ENCODE measurements around the gene IFNA13.

IFNA13 gene

GRCh38 chr9:21392270-21392669, 24.4 kb upstream of the IFNA13 start:
- Histone ChIP-seq H3K27me3 (replicated peaks; ENCODE audit: insufficient read depth, low read length) (no peaks in the 10 kb centered on the region), H3K4me3 (ENCODE audit: low read length) (no peak overlapping the region), H3K9me3 (replicated peaks; ENCODE audit: insufficient read depth, low read length) (no peaks in the 10 kb centered on the region), H3F3A (ENCODE audit: insufficient read depth, low read length) (no peaks in the 10 kb centered on the region), H3K9ac (ENCODE audit: low read length) (no peak overlapping the region), H2AFZ (ENCODE audit: low read length) (no peak overlapping the region), H4K20me1 (ENCODE audit: insufficient read depth, low read length) (no peaks in the 10 kb centered on the region), H3K4me1 (ENCODE audit: low read length) (no peaks in the 10 kb centered on the region), H3K79me2 (ENCODE audit: low read length) (no peaks in the 10 kb centered on the region), H3K9me2 (replicated peaks; ENCODE audit: insufficient read depth, low read length) (no peaks in the 10 kb centered on the region), H3K27ac (ENCODE audit: low read length) (no peak overlapping the region), H3K4me2 (ENCODE audit: low read depth, low read length) (no peak overlapping the region), H3K36me3 (replicated peaks; ENCODE audit: insufficient read depth, low read length) (no peaks in the 10 kb centered on the region)
- TF ChIP-seq CTCF (IDR thresholded peaks at IDR 0.05; ENCODE audit: low read length) (peak; percentile 13; the same call in 1 of the 2 replicates), EZH2phosphoT487 (IDR thresholded peaks at IDR 0.05; ENCODE audit: low read length) (no peak)
- no peak for DNase-seq

GRCh38 chr9:21385131-21385670, 17.3 kb upstream of the IFNA13 start, which contains the start of gene IFNA2:
TSS of gene IFNA2 (minus strand) at chr9:21385398. CDS start at chr9:21385329, 69 bp downstream.
- H3K27ac ChIP-seq (ENCODE audit: low read length), result no peak within 1 kb of the TSS
- no peaks in the 10 kb centered on the region for H3K79me2 ChIP-seq (ENCODE audit: low read length)
- no peaks in the 10 kb centered on the region for H3K27me3 ChIP-seq (replicated peaks; ENCODE audit: insufficient read depth, low read length)
- no peaks in the 10 kb centered on the region for H3K9me2 ChIP-seq (replicated peaks; ENCODE audit: insufficient read depth, low read length)
- H3K4me2 ChIP-seq (ENCODE audit: low read depth, low read length), result no peak within 1 kb of the TSS
- no peaks in the 10 kb centered on the region for H3K36me3 ChIP-seq (replicated peaks; ENCODE audit: insufficient read depth, low read length)
- H3K4me1 ChIP-seq (ENCODE audit: low read length), result no peaks in the 10 kb centered on the region
- peaks cover 7% of the 10 kb centered on the region; the same call in 1 of the 2 replicates for H3F3A ChIP-seq (ENCODE audit: insufficient read depth, low read length)
- H4K20me1 ChIP-seq (ENCODE audit: insufficient read depth, low read length), result no peaks in the 10 kb centered on the region
- H3K9me3 ChIP-seq (replicated peaks; ENCODE audit: insufficient read depth, low read length), result no peaks in the 10 kb centered on the region
- DNase-seq, result no peak
- TF ChIP-seq EZH2 (optimal IDR thresholded peaks at IDR 0.05; ENCODE audit: low read depth, low read length), result no peak
- TF ChIP-seq CTCF (IDR thresholded peaks at IDR 0.05; ENCODE audit: low read length), result no peak
- TF ChIP-seq EZH2phosphoT487 (IDR thresholded peaks at IDR 0.05; ENCODE audit: low read length), result no peak
- H3K9ac ChIP-seq (ENCODE audit: low read length), result no peak within 1 kb of the TSS
- H3K4me3 ChIP-seq (ENCODE audit: low read length), result no peak within 1 kb of the TSS
- H2AFZ ChIP-seq (ENCODE audit: low read length), result no peak within 1 kb of the TSS

- Histone ChIP-seq H2AFZ (ENCODE audit: low read length) (no peak overlapping the region), H3K9me2 (replicated peaks; ENCODE audit: insufficient read depth, low read length) (no peaks in the 10 kb centered on the region), H3K4me3 (ENCODE audit: low read length) (no peak overlapping the region), H4K20me1 (ENCODE audit: insufficient read depth, low read length) (no peaks in the 10 kb centered on the region), H3K9ac (ENCODE audit: low read length) (no peak overlapping the region), H3K4me1 (ENCODE audit: low read length) (no peaks in the 10 kb centered on the region), H3K36me3 (replicated peaks; ENCODE audit: insufficient read depth, low read length) (no peaks in the 10 kb centered on the region), H3K9me3 (replicated peaks; ENCODE audit: insufficient read depth, low read length) (no peaks in the 10 kb centered on the region), H3F3A (ENCODE audit: insufficient read depth, low read length) (peaks cover 7% of the 10 kb centered on the region; the same call in 1 of the 2 replicates), H3K79me2 (ENCODE audit: low read length) (no peaks in the 10 kb centered on the region), H3K27me3 (replicated peaks; ENCODE audit: insufficient read depth, low read length) (no peaks in the 10 kb centered on the region), H3K4me2 (ENCODE audit: low read depth, low read length) (no peak overlapping the region), H3K27ac (ENCODE audit: low read length) (no peak overlapping the region)
- TF ChIP-seq EZH2 (optimal IDR thresholded peaks at IDR 0.05; ENCODE audit: low read depth, low read length) (no peak), EZH2phosphoT487 (IDR thresholded peaks at IDR 0.05; ENCODE audit: low read length) (no peak), CTCF (IDR thresholded peaks at IDR 0.05; ENCODE audit: low read length) (no peak)
- DNase-seq, result no peak
These were observed 15.8 kb upstream of the IFNA13 start for GRCh38 chr9:21383627-21384026.

Data from MM.1S (cell line).